NCI-H1930 (cell line): ENCODE data around the gene EPHB1.
A peak's percentile ranks its signal among the peaks of the same experiment; 100 is the strongest.

Experiments
- DNase-seq, 2 experiments: peaks; one replicate each; lab custom pipeline; 2025; lab: John Stamatoyannopoulos, UW

Gene EPHB1

DNA sequence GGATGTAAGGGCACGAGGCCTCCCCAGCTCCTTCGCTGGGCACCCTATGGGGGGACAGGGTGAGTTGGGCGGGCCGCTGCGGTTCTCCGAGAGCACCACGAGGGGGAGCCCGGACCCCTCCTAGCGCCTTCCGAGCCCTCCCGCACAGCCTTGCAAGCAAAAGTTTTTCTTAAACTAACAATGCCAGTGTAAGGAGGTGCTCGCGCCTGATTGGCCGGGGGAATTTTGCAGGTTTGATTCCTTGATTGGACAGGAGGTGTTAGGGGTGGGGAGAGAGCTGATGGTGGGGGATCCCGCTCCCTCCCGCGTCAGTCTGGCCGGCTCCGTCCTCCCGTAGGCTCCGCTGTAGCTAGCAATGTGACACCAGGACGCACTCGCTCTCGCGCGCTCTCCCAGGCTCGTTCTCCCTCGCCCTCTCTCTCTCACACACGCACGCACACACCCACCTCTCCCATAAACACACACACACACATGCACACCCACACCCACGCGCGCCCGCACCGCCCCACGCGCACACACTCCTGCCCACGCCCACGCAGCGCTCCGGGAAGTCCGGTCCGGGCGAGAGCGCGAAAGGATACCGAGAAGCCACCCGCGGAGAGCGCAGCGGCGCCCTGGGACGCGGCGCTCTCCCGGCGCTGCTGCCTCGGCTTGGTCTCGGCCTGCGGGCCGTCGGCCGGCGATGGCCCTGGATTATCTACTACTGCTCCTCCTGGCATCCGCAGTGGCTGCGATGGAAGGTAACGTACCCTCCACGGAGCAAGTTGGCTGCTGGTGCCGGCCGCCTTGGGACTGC lies at the start of gene EPHB1:
TSS of gene EPHB1 (plus strand) at position 311 of the 796 bp plus-strand sequence.
- DNase-seq = peak; percentile 65 to 82

DNA sequence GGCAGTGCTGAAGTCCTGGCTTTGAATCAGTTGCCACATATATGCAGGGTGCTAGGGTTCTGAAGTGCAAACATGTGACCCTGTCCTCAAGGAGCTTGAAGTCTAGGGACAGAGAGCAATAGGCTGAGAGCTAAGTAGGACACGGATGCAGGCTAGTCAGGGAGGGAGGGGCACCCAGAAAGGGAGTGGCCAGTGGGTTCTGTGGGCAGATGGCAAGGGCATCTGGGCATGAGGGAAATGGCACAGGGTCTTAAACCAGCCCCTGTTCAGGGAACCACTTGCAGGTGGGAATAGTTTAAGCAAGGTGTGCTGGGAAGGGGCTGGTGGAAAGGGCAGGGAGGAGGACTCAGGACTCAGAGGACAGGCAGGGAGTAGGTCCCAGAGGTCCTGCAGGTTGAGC lies 46.4 kb upstream of the EPHB1 start:
- DNase-seq = no peak

GRCh38 chr3:134749174-134749573 lies 45.9 kb upstream of the EPHB1 start:
- DNase-seq = no peak

DNA sequence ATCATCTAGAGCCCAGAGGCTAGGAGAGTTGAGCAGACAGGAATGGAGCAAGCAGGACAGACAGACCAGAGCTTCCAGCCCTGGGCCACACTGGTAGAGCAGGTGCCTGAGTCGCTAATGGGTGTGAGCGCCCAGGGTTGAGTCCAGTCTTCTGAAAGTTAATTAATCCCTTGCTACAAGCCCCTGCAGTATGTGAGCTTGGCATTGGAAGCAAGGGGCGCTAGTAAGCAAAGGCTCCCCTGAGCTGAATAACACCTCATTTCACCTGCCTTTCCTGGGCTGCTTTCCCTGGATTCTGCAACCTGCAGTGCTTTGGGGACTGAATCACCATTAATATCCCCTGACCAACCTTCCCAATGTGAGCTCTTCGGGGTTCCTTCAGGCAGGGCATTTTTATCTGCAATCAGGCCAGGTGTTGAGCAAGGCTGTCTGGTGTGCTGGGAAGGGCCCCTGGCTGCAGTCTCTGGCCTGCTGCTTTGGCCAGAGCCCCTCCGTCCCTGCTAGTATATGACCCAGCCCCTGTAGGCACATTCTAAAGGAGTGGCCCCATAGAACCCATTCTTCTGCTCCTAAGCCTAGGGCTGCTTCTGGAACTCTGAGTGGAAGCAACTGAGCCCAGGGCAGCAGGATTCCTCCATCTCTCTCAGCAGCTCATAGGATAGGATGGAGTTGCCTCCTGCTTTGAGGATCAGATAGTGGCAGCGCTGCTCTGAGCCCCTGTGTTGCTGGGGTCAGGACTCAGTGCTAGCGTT lies 45.1 kb upstream of the EPHB1 start:
- DNase-seq = no peak

GRCh38 chr3:134751831-134752230 lies 43.2 kb upstream of the EPHB1 start:
- no peak for DNase-seq

GRCh38 chr3:134752761-134753461 lies 42.1 kb upstream of the EPHB1 start:
- no peak for DNase-seq

- DNase-seq = no peak
Measured at GRCh38 chr3:134753999-134754742, 40.9 kb upstream of the EPHB1 start.

DNA sequence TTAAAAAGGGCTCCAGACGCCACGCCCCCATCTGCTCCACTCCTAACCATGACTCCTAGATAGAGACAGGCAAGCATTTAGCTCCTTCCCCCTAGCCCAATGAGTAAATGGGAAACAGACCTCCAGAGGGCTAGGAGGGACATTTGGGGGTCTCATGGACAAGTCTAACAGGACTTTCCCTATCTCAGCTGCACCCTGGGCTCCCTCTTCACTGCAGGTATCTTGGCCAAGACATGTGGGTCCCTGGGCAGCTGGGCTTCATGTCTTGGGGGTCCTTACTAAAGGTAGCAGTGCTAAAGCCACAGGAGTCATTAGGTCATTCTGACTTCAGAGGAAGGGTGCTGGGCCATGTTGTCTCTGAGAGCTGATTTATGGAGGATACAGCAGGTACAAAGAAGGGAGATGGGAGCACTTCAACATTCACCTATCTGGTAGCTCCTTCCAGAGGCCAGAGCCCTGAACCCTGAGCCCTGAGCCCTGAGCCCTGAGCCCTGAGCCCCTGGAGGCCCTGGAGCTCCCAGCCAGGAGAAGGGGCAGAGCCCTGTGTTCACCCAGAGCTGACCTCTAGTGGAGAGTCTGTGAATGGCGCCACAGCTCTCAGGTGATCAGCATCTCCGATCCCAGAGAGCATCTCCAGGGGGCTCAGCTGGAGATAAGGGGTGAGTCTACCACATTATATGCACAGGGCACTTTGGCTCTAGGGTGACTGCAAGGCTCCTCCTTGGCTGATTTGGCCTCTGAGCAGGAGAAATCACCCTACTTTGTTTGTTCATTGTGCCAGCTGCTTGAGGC lies 40.1 kb upstream of the EPHB1 start:
- peak in 1 of 2 experiments; percentile 3 for DNase-seq

GRCh38 chr3:134755821-134756220 lies 39.2 kb upstream of the EPHB1 start:
- DNase-seq = no peak

GRCh38 chr3:134757549-134758069 lies 37.5 kb upstream of the EPHB1 start:
- no peak for DNase-seq

GRCh38 chr3:134761213-134761612 lies 33.8 kb upstream of the EPHB1 start:
- DNase-seq = no peak

DNA sequence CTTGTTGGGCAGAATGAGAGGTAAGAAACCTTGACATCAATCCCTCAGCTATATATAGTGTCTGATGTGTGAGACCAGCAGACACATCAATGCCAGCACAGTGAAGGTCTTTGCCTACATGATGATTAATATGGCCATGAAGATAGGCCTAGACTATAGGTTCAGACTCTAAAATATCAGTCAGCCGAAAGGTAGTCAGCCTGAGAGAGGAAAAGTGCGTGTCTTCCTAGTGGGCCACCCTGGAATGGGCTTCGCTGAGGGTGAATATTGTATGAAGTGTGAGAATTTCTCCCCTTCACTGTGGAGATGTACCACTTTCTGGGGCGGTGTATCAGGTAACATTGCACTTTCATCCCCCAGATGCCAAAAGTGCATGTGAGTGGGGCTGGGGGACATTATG lies 33.0 kb upstream of the EPHB1 start:
- DNase-seq = no peak

GRCh38 chr3:134765468-134765867 lies 29.6 kb upstream of the EPHB1 start:
- DNase-seq = no peak

- no peak for DNase-seq
Measured at GRCh38 chr3:134766290-134766689, 28.8 kb upstream of the EPHB1 start.

GRCh38 chr3:134768116-134768515 lies 26.9 kb upstream of the EPHB1 start:
- DNase-seq = no peak

DNA sequence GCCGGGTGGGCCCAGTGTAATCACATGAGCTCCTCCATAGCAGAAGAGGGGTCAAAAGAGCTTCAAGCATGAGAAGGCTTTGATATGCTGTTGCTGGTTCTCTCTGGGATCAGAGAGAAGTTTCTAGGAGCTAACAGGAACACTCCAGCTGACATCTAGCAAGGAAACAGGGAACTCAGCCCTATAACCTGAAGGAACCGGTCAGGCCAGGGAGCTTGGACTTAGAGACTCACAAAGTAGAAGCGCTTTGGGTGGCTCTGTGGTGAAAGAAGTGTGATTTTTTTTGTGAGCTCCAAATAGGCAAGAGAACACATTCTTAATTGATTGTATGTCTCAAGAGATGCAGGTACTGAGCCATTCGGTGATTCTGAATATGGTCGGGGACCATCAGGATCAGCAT lies 26.2 kb upstream of the EPHB1 start:
- DNase-seq = no peak

GRCh38 chr3:134769287-134769868 lies 25.7 kb upstream of the EPHB1 start:
- no peak for DNase-seq

DNA sequence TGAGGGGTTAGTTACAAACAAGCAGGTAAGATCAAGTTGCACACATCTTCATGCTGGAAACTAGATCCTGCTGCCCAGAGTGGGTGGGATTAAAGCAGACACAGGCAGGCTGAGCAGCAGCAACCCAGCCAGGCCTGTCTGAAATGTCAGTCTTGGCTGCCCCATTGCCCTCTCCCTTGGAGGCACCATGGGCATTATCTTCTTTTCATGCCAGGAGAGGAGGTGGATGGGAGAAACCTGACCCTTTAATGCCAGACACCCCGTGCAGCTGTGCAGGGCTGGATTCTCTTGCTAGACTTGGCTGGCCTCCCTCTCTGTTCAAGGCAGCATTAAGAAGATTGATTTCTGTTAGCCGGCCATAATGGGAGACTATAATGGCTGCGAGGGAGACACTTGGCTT lies 23.0 kb upstream of the EPHB1 start:
- DNase-seq = no peak

GRCh38 chr3:134772591-134772990 lies 22.5 kb upstream of the EPHB1 start:
- no peak for DNase-seq

DNA sequence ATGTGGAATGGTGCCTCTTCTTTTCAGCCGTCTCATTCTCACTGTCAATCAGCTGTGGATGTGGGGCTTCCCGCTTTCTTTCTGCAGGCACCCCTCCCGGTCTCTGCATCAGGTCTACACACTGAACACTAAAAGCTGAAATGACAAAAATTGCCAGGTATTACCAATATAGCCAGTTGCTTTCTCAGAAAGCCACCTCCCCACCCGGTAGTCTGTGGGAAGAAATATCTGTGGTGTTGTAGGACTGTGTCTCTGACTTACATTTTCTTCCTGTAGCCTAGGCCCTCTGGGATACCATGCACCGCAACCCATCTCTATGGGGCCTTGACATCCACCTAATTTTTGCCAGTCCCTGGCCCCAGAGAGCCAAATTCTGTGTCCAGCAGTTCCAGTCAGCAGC lies 19.2 kb upstream of the EPHB1 start:
- DNase-seq = no peak

DNA sequence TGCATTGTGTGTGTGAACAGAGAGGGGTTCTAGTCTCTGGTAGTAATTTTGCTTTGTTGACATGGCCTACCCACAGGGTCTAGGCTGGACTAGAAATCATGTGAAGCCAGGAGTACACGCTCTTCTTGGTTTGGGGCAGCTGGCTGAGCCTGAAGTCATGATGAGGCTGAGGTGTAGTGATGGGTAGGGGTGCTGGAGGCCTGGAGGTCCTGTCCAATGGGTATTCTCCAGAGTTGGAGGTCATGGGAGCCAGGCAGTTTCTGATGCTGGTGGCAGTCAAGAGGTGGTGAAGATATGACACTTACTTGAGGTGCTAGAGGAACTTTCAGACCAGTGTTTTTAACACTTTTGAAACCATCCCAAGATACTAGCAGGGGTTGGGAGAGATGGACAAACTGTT lies 18.5 kb upstream of the EPHB1 start:
- DNase-seq = no peak
